GM21360 (cell line): ENCODE results near the gene SREBF1.

ENCODE experiments used
- ATAC-seq: cut with Tn5 transposase; IDR thresholded peaks from one replicate; pipeline ENCODE4 v1.9.1; 2021; ENCODE audit warnings: mild to moderate bottlenecking, moderate library complexity; ENCODE audit not compliant: unreplicated experiment

Gene SREBF1

GRCh38 chr17:17798573-17799255, 38.1 kb downstream of the SREBF1 start:
- ATAC-seq: no peak

DNA sequence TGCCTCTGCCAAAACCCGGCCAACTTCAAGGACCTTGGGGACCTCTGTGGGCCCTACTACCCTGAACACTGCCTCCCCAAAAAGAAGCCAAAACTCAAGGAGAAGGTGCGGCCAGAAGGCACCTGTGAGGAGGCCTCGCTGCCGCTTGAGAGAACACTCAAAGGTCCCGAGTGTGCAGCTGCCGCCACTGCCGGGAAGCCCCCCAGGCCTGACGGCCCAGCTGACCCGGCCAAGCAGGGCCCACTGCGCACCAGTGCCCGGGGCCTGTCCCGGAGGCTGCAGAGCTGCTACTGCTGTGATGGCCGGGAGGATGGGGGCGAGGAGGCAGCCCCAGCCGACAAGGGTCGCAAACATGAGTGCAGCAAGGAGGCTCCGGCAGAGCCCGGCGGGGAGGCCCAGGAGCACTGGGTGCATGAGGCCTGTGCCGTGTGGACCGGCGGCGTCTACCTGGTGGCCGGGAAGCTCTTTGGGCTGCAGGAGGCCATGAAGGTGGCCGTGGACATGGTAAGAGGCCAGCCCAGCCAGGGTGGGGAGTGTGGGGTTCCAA, 38.7 kb downstream of the SREBF1 start:
- no peak for ATAC-seq

GRCh38 chr17:17797119-17797809, 39.5 kb downstream of the SREBF1 start:
- no peak for ATAC-seq

GRCh38 chr17:17796787-17797061, 40.1 kb downstream of the SREBF1 start:
- no peak for ATAC-seq

GRCh38 chr17:17795946-17796786, 40.6 kb downstream of the SREBF1 start:
- no peak for ATAC-seq

DNA sequence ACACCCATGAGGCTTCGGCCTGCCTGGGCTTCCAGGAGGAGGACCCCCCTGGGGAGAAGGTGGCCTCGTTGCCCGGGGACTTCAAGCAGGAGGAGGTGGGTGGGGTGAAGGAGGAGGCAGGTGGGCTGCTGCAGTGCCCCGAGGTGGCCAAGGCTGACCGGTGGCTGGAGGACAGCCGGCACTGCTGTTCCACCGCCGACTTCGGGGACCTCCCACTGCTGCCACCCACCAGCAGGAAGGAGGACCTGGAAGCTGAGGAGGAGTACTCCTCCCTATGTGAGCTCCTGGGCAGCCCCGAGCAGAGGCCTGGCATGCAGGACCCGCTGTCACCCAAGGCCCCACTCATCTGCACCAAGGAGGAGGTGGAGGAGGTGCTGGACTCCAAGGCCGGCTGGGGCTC, 41.5 kb downstream of the SREBF1 start:
- ATAC-seq: no peak

DNA sequence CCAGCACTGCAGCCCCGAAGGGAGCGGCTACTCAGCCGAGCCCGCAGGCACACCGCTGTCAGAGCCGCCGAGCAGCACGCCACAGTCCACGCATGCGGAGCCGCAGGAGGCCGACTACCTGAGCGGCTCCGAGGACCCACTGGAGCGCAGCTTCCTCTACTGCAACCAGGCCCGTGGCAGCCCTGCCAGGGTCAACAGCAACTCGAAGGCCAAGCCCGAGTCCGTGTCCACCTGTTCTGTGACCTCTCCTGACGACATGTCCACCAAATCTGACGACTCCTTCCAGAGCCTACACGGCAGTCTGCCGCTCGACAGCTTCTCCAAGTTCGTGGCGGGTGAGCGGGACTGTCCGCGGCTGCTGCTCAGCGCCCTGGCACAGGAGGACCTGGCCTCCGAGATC, 42.4 kb downstream of the SREBF1 start:
- no peak for ATAC-seq

DNA sequence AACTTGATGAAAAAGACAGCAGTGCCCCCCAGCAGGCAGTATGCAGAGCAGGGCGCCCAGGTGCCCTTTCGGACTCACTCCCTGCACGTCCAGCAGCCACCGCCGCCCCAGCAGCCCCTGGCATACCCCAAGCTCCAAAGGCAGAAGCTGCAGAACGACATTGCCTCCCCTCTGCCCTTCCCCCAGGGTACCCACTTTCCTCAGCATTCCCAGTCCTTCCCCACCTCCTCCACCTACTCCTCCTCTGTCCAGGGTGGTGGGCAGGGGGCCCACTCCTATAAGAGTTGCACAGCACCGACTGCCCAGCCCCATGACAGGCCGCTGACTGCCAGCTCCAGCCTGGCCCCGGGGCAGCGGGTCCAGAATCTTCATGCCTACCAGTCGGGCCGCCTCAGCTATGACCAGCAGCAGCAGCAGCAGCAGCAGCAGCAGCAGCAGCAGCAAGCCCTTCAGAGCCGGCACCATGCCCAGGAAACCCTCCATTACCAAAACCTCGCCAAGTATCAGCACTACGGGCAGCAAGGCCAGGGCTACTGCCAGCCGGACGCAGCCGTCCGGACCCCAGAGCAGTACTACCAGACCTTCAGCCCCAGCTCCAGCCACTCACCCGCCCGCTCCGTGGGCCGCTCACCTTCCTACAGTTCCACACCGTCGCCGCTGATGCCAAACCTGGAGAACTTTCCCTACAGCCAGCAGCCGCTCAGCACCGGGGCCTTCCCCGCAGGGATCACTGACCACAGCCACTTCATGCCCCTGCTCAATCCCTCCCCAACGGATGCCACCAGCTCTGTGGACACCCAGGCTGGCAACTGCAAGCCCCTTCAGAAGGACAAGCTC, 43.2 kb downstream of the SREBF1 start:
- no peak for ATAC-seq

- no peak for ATAC-seq
Observed at GRCh38 chr17:17792551-17793377, 44.0 kb downstream of the SREBF1 start.

- no peak for ATAC-seq
Observed at GRCh38 chr17:17792037-17792550, 44.7 kb downstream of the SREBF1 start.

DNA sequence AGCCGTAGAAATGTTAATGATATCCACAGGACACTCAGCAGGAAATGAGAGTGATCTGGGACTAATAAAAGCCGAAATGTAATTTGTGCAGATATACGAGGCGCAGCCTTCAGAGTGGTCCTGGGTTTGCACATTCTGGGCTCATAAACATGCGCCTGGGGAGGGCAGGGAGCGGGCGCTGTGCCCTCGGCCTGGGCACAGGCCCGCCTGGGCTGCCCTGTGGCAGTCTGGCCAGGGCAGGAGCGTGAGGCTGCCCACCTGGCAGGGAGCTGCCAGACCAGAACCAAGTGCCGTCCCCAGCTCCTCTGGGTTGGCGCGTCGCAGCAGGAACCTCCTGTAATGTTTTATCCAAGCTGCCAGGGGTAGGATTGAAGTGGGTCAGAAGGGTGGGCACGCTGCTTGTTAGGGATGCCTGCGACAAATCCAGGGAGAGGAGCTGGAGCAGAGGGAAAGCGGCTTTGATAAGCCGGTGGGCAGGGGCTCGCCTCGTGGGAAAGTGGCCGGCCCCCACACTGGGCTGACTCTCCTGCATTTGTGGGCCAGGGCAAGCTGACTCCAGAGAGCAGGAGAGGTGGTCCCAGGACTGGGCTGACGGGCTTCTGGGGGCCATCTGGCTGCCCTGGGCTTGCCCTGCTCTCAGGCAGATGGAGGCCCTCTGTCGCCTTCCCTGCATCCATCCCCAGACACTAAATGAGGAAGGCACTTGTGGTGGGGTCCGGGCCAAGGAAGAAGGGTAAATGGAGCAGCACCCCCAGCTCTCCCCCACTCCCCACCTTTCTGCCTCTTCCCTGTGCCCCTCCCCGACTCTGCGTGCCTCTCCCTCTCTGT, 45.9 kb downstream of the SREBF1 start:
- no peak for ATAC-seq

DNA sequence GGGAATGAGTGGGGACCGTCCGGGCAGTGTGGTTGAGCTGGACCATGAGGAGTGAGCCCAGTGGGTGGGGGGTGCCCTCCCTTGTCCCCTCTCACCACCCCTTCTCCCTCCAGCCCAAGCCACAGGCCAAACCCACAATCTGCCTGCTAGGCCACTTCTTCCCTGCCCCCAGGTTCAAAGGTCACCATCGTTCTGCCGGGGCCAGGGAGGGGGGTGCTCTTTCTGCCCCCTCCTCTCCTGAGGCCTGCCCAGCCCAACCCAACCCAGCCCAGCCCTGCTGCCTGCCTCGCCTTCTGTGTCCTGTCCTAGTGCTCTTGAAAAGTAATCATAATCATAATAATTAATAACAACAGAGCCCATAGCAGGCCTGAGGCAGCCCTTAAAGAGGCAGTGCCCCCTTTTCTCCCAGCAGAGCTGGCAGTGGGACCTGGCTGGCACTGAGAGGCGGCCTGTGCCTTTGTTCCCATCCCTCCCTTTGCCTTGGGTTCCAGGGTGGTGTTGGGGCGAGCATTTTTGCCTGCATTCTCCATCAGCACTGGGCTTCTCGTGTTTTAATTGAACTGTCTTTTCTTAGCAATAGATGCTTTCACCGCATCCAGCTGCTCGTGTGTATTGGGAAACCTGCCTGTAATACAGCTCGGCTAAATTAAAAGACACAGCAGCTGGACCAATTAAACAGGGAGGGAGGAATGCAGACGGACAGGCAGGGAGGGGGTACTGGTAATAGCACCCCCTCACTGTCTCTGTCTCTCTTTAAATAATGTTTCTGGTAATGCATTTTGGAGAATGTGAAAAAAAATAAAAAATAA, 46.8 kb downstream of the SREBF1 start:
- no peak for ATAC-seq

DNA sequence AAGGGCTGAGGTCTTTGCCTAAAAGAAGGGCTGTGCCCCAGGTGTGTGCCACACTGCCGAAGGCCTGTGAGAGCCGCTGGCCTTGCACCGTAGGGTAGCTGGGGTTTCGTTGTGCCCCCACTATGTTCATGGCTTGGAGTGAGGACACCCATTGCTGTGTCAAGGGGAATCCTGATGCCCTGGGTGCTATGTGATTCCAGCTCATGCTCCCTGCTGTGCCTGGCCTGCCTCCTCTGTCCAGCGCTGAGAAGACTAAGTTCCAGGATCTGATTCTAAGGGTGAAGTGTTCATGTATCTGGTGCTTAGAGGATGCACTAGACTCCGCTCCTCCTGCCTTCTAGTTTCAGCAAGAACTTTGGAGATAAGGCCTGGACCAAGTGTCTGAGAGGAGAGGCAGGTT, 47.4 kb downstream of the SREBF1 start:
- no peak for ATAC-seq

DNA sequence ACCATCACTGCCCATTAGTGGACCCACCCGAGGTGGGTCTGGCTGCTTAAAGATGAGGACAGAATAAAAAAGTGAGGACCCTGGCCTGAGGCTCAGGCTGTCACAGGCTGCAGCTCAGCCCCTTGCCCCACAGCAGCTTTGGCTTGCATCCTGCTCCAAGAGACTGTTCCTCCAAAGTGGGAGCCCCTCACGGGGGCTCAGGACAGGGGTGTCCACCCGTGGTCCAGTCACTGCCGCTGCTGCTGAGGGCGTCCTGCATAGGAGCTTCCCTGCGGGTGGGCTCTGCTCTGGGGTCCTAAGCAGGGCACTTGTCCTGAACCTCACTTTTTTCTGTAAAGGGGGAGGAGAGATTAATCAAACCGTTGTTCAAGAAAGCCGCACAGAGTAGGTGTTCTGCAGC, 47.8 kb downstream of the SREBF1 start:
- ATAC-seq: no peak

DNA sequence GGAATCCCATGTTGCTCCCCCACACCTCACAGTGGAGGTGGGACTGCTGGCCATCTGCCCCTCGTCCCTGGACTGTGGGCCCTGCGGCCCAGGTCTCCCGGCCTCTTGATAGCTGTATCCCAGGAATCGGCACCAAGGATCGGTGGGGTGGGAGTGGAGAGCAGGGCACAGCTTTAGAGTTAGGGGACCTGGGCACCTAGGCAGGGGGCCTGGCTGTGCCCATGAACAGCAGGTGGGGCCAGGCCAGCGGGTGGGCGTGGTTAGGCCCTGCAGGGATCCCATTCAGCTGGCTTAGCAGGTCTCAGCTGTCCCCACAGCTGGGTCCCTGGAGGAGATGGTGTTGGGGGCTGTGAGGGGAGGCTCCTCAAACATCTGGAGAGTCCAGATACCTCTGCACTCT, 49.2 kb downstream of the SREBF1 start:
- ATAC-seq: no peak

DNA sequence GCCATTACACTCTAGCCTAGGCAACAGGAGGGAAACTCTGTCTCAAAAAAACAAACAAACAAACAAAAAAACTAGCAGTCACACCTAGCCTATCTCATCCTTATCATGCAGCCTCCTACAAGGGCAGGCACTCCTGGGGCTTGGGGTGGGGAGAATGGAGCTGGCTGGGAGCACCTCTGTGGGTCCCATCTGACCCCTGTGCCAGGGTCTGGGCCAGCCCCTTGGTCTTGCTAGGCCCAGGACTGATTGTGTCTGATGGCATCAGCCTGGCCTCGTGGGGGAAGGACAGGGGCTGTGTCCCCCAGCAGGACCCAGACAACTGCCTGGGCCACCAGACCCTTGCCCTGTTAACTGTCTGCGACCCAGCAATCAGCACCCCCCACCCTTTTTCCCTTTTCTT, 49.8 kb downstream of the SREBF1 start:
- ATAC-seq: no peak

GRCh38 chr17:17785407-17785806, 51.4 kb downstream of the SREBF1 start:
- ATAC-seq: no peak

GRCh38 chr17:17784657-17785267, 52.0 kb downstream of the SREBF1 start:
- ATAC-seq: no peak
